Suprapubic skin (tissue), 4 donors: ENCODE results near the gene BRPF1. TPM values are rescaled to one million over a fixed set of nuclear protein-coding genes. Genes with fewer than 3 reads are reported as not detected.

Source experiments
- DNase-seq, 2 donors: peaks; one replicate each; pipeline ENCODE4 v3.0.0-alpha.2; 2019; ENCODE audit warnings: low spot score in 2 of 2
- H3K27ac ChIP-seq: fragments of 200-600 bp; sonication (generic); one replicate; pipeline ENCODE4 v1.5.1; 2019
- H3K27me3 ChIP-seq: fragments of 200-600 bp; sonication (generic); one replicate; pipeline ENCODE4 v1.5.1; 2019
- H3K36me3 ChIP-seq: fragments of 200-600 bp; sonication (generic); one replicate; pipeline ENCODE4 v1.5.1; 2019
- H3K4me1 ChIP-seq: fragments of 200-600 bp; sonication (generic); one replicate; pipeline ENCODE4 v1.5.1; 2019
- H3K4me3 ChIP-seq: fragments of 200-600 bp; sonication (generic); one replicate; pipeline ENCODE4 v1.5.1; 2019; ENCODE audit warnings: mild to moderate bottlenecking
- H3K9me3 ChIP-seq: fragments of 200-600 bp; sonication (generic); one replicate; pipeline ENCODE4 v1.5.1; 2019
- EP300 ChIP-seq: sonication (generic); formaldehyde crosslinking; IDR thresholded peaks from one replicate; pipeline ENCODE4 v1.6.1; 2017; ENCODE audit warnings: antibody characterized with exemption
- POLR2A ChIP-seq, 2 donors: fragments of 450-650 bp; IDR thresholded peaks; one replicate each; pipeline ENCODE4 v1.6.1; 2017; ENCODE audit warnings: antibody characterized with exemption in 2 of 2, mild to moderate bottlenecking in 2 of 2, moderate library complexity in 2 of 2
- POLR2AphosphoS5 ChIP-seq, 3 donors: sonication (generic); formaldehyde crosslinking; IDR thresholded peaks; one replicate each; pipeline ENCODE4 v1.6.1; 2017; ENCODE audit warnings: antibody characterized with exemption in 3 of 3
- whole genome bisulfite sequencing: methylation state at CpG from one replicate; pipeline ENCODE4 v1.1.5; 2018; 5-methylcytosine and 5-hydroxymethylcytosine counted together
- total RNA-seq, 4 donors: library from RNA; depleted of rRNA; stranded (reverse); fragments of >200 nt; gene quantifications; one replicate each; pipeline ENCODE4 v1.1.0, GENCODE V29; 2016
- TF ChIP-seq, protein P1 (sequence below), 2 donors: fragments of 200-600 bp in 1 of 2; fragments of 450-650 bp in 1 of 2; sonication (generic) in 1 of 2; IDR thresholded peaks; one replicate each; pipeline ENCODE4 v1.5.1; 2016 to 2019; ENCODE audit warnings: antibody characterized with exemption in 2 of 2, mild to moderate bottlenecking in 1 of 2, moderate library complexity in 1 of 2

The BRPF1 gene
- total RNA-seq, 4 donors from 2014 or later = 24.6 to 35.6 (median 29.4) TPM

DNA sequence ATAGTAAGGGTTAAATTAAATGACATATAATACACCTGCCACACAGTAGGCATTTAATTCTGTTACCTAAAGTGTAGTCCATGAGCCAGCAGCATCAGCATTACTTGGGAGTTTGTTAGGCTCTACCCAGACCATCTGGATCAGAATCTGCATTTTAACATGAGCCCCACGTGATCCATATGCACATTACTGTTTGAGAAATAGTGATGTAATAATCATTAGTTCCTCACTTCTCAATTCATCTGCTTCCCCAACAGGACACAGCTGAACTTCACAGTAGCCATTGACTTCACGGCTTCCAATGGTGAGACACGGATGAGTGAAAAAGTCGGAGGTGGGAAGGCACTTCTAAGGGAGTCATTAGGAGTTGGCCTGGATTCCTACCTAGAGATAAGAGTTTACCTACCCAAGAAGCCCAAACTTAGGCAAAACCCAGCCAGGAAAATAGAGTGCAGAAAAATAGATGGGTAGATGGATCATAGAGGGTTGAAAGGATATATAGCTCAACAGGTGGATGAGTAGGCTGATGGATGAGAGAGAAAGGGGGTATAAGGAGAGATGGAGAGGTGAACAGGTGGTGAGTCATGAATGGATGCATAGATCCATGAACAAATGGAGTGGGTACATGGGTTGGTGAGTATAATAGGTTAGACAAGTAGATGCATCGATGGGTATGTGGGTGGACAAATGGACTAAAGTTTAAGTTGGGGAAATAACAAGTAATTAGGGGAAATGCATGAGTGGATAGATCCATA lies 14.6 kb upstream of the BRPF1 start:
- no peaks in the 10 kb centered on the region for H3K36me3 ChIP-seq
- peaks cover 11% of the 10 kb centered on the region for H3K4me1 ChIP-seq
- H3K9me3 ChIP-seq = no peaks in the 10 kb centered on the region
- WGBS = 85% methylated on average over 5 of the region's 5 CpGs
- TF ChIP-seq, protein P1, sequence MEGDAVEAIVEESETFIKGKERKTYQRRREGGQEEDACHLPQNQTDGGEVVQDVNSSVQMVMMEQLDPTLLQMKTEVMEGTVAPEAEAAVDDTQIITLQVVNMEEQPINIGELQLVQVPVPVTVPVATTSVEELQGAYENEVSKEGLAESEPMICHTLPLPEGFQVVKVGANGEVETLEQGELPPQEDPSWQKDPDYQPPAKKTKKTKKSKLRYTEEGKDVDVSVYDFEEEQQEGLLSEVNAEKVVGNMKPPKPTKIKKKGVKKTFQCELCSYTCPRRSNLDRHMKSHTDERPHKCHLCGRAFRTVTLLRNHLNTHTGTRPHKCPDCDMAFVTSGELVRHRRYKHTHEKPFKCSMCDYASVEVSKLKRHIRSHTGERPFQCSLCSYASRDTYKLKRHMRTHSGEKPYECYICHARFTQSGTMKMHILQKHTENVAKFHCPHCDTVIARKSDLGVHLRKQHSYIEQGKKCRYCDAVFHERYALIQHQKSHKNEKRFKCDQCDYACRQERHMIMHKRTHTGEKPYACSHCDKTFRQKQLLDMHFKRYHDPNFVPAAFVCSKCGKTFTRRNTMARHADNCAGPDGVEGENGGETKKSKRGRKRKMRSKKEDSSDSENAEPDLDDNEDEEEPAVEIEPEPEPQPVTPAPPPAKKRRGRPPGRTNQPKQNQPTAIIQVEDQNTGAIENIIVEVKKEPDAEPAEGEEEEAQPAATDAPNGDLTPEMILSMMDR (IDR thresholded peaks at IDR 0.05) = no peak
- TF ChIP-seq EP300 = no peak
- no peak for TF ChIP-seq POLR2AphosphoS5 (IDR thresholded peaks at IDR 0.05)
- TF ChIP-seq POLR2A (IDR thresholded peaks at IDR 0.05) = no peak
- H3K27me3 ChIP-seq = no peaks in the 10 kb centered on the region
- no peak overlapping the region for H3K27ac ChIP-seq
- DNase-seq = no peak
- H3K4me3 ChIP-seq = no peak overlapping the region

DNA sequence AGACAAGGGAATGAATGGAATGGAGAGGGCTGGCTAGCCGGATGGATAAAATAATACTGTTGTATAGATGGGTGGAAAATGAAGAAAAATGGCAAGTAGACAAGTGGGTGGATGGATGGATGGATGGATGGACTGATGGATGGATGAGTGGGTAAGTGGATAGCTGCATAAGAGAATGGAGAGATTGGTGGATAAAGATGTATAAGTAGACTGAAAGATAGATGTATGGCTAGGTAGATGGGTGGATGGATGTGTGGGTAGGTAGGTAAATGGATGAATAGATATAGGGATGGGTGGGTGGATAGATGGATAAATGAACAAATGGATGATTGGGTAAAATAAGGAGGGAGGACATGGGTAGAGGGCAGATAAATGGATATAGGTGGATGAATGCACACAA lies 14.0 kb upstream of the BRPF1 start:
- WGBS = 90% methylated on average over 1 of the region's 1 CpG
- peaks cover 11% of the 10 kb centered on the region for H3K4me1 ChIP-seq
- H3K27me3 ChIP-seq = no peaks in the 10 kb centered on the region
- no peaks in the 10 kb centered on the region for H3K9me3 ChIP-seq
- H3K27ac ChIP-seq = no peak overlapping the region
- TF ChIP-seq, protein P1 (IDR thresholded peaks at IDR 0.05) = no peak
- no peak for TF ChIP-seq POLR2A (IDR thresholded peaks at IDR 0.05)
- TF ChIP-seq EP300 = no peak
- TF ChIP-seq POLR2AphosphoS5 (IDR thresholded peaks at IDR 0.05) = no peak
- H3K36me3 ChIP-seq = no peaks in the 10 kb centered on the region
- no peak for DNase-seq
- H3K4me3 ChIP-seq = no peak overlapping the region

DNA sequence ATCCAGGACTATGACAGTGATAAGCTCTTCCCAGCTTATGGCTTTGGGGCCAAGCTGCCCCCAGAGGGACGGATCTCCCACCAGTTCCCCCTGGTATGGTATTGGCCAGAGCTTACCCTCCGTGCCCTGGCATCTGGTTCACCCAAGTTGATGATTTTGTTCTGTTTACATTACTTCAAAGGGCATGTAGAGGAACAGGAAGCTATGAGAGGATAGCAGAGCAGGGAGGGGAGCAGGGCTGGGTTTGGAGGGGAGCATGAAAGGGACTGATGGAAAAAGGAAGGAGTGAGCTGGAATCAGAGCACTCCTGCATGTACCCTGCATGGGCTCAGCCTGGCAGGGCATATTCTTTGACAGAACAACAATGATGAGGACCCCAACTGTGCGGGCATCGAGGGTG lies 13.4 kb upstream of the BRPF1 start:
- Histone ChIP-seq H3K4me1 (peaks cover 11% of the 10 kb centered on the region), H3K4me3 (no peak overlapping the region), H3K9me3 (no peaks in the 10 kb centered on the region), H3K36me3 (no peaks in the 10 kb centered on the region), H3K27ac (no peak overlapping the region), H3K27me3 (no peaks in the 10 kb centered on the region)
- TF ChIP-seq POLR2AphosphoS5 (IDR thresholded peaks at IDR 0.05) (no peak), POLR2A (IDR thresholded peaks at IDR 0.05) (no peak), EP300 (no peak)
- TF ChIP-seq, protein P1 (IDR thresholded peaks at IDR 0.05) = no peak
- 71% methylated on average over 4 of the region's 4 CpGs for WGBS
- DNase-seq = no peak

DNA sequence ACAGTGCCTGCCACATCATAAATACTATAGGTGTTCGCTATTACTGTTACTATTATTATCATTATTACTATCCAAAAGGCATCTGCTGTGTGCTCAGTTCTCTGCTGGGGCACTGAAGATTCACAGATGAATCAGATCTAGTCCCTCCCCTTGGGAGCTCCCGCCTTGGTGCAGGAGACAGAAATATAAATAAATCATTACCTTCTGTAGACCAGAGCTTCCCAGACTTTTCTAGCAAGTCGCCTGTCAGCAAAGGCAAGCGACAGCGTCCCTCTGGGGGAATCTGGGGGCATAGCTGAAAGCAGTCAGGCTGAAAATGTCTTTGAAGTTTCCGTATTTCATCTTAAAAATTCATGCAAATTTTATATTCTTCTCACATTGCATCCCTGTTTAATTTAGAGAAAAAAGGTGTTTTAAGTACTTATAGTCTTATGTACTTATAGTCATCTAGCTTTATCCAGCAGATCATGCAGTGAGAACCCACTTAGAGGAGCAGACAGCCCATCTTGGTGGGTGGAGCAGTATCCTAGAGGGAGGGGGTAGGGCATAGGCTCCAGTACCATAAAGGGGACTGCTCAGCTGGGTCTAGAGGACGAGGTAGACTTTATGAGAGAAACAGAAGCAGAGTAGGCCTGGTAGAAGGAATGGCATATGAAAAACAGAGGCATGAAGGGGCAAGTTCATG lies 10.4 kb upstream of the BRPF1 start:
- Histone ChIP-seq H3K9me3 (no peaks in the 10 kb centered on the region), H3K27ac (no peak overlapping the region), H3K27me3 (no peaks in the 10 kb centered on the region), H3K36me3 (no peaks in the 10 kb centered on the region), H3K4me3 (no peak overlapping the region), H3K4me1 (peaks cover 1% of the 10 kb centered on the region)
- TF ChIP-seq EP300 (no peak), POLR2A (IDR thresholded peaks at IDR 0.05) (no peak), POLR2AphosphoS5 (IDR thresholded peaks at IDR 0.05) (no peak)
- TF ChIP-seq, protein P1 (IDR thresholded peaks at IDR 0.05) = no peak
- no peak for DNase-seq
- 42% methylated on average over 7 of the region's 7 CpGs for WGBS

DNA sequence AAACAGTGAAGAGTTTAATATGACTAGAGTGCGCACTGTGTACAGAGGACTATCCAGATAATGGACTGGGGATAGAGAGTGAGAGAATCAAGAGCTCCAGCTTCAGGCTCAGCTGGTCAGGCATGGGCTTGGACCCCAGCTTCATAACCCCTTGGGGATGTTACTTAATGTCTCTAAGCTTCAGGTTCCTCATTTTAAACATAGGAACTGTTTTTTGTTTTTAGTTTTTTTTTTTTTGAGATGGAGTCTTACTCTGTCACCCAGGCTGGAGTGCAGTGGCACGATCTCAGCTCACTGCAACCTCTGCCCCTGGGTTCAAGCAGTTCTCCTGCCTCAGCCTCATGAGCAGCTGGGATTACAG lies 9.9 kb upstream of the BRPF1 start:
- no peak overlapping the region for H3K4me3 ChIP-seq
- no peak for DNase-seq
- no peaks in the 10 kb centered on the region for H3K27me3 ChIP-seq
- H3K27ac ChIP-seq = no peak overlapping the region
- WGBS = 93% methylated on average over 2 of the region's 2 CpGs
- no peaks in the 10 kb centered on the region for H3K36me3 ChIP-seq
- H3K9me3 ChIP-seq = no peaks in the 10 kb centered on the region
- TF ChIP-seq, protein P1 (IDR thresholded peaks at IDR 0.05) = no peak
- TF ChIP-seq EP300 = no peak
- no peak for TF ChIP-seq POLR2A (IDR thresholded peaks at IDR 0.05)
- TF ChIP-seq POLR2AphosphoS5 (IDR thresholded peaks at IDR 0.05) = no peak
- no peaks in the 10 kb centered on the region for H3K4me1 ChIP-seq
